Ishikawa (cell line): ENCODE data around the gene ZBED6.

Experiments
- CEBPB ChIP-seq: IDR thresholded peaks from 2 replicates; pipeline ENCODE4 v1.6.1; 2012
- EGR1 ChIP-seq: IDR thresholded peaks from 2 replicates; pipeline ENCODE4 v1.6.1; 2012
- EP300 ChIP-seq: IDR thresholded peaks from 2 replicates; pipeline ENCODE4 v1.6.1; 2012; ENCODE audit warnings: borderline replicate concordance
- RAD21 ChIP-seq: IDR thresholded peaks from 2 replicates; pipeline ENCODE4 v1.6.1; 2012; ENCODE audit warnings: low read depth
- TAF1 ChIP-seq: IDR thresholded peaks from 2 replicates; pipeline ENCODE4 v1.6.1; 2012; ENCODE audit warnings: low read depth, mild to moderate bottlenecking
- TEAD4 ChIP-seq: IDR thresholded peaks from 2 replicates; pipeline ENCODE4 v1.6.1; 2012
- YY1 ChIP-seq: IDR thresholded peaks from 2 replicates; pipeline ENCODE4 v1.6.1; 2012; ENCODE audit warnings: low read depth
- TF ChIP-seq, protein P1 (sequence below): IDR thresholded peaks from 2 replicates; pipeline ENCODE4 v1.6.1; 2012; ENCODE audit warnings: low read depth, mild to moderate bottlenecking

DNA sequence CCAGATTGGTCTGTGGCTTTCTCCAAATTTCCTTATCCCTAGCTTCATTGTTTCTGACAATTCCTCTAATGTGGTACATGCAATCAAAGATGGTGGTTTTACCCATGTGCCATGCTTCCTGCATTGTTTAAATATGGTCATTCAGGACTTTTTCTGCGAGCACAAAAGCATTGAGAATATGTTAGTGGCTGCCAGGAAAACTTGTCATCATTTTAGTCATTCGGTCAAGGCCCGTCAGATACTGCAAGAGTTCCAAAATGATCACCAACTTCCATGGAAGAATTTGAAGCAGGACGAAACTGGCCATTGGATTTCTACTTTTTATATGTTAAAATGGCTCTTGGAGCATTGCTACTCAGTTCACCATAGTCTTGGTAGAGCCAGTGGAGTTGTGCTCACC, 3.7 kb downstream of the ZBED6 start:
- TF ChIP-seq, protein P1, sequence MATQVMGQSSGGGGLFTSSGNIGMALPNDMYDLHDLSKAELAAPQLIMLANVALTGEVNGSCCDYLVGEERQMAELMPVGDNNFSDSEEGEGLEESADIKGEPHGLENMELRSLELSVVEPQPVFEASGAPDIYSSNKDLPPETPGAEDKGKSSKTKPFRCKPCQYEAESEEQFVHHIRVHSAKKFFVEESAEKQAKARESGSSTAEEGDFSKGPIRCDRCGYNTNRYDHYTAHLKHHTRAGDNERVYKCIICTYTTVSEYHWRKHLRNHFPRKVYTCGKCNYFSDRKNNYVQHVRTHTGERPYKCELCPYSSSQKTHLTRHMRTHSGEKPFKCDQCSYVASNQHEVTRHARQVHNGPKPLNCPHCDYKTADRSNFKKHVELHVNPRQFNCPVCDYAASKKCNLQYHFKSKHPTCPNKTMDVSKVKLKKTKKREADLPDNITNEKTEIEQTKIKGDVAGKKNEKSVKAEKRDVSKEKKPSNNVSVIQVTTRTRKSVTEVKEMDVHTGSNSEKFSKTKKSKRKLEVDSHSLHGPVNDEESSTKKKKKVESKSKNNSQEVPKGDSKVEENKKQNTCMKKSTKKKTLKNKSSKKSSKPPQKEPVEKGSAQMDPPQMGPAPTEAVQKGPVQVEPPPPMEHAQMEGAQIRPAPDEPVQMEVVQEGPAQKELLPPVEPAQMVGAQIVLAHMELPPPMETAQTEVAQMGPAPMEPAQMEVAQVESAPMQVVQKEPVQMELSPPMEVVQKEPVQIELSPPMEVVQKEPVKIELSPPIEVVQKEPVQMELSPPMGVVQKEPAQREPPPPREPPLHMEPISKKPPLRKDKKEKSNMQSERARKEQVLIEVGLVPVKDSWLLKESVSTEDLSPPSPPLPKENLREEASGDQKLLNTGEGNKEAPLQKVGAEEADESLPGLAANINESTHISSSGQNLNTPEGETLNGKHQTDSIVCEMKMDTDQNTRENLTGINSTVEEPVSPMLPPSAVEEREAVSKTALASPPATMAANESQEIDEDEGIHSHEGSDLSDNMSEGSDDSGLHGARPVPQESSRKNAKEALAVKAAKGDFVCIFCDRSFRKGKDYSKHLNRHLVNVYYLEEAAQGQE: no peak
- TF ChIP-seq EP300 (no peak), TAF1 (no peak), CEBPB (no peak), RAD21 (no peak), TEAD4 (no peak), EGR1 (no peak), YY1 (no peak)
